H1 (cell line): ENCODE data around the gene DPF1. TPM values are rescaled to one million over a fixed set of nuclear protein-coding genes. Genes with fewer than 3 reads are reported as not detected.

Source experiments
- CTCF ChIA-PET: fragments of 300-600 bp; sonication (Branson Sonifier 250); formaldehyde crosslinking; loops from one replicate; lab custom pipeline; 2021; ENCODE audit not compliant: partially characterized antibody; lab: Charles Lee
- POLR2A ChIA-PET: fragments of 300-600 bp; sonication (Branson Sonifier 250); formaldehyde crosslinking; loops from one replicate; lab custom pipeline; 2021; ENCODE audit warnings: inconsistent platforms; ENCODE audit not compliant: partially characterized antibody; lab: Charles Lee
- DNase-seq, 2 experiments: peaks; one replicate each; pipeline versions ENCODE4 v3.0.0 to v3.0.0-alpha.2; 2010 to 2022; ENCODE audit warnings: low spot score in 2 of 2, low read depth in 1 of 2, mixed read lengths in 1 of 2
- FAIRE-seq: peaks from 2 replicates; lab custom pipeline; 2011; peaks lifted over from hg19 to GRCh38; lab: Jason Lieb, UNC
- H2AFZ ChIP-seq: 2 replicates; pipeline ENCODE4 v1.8.1; 2012; ENCODE audit warnings: low read length, inconsistent platforms
- H2AK5ac ChIP-seq: 2 replicates; pipeline ENCODE4 v1.6.1; 2013; ENCODE audit warnings: low read depth, low read length
- H2BK120ac ChIP-seq: replicated peaks from 2 replicates; pipeline ENCODE3; 2013; ENCODE audit warnings: low read depth, low read length, inconsistent platforms
- H2BK12ac ChIP-seq: 2 replicates; pipeline ENCODE4 v1.6.1; 2013; ENCODE audit warnings: low read depth, low read length
- H2BK15ac ChIP-seq: 2 replicates; pipeline ENCODE4 v1.6.1; 2013; ENCODE audit warnings: low read length
- H2BK20ac ChIP-seq: 2 replicates; pipeline ENCODE4 v1.6.1; 2013; ENCODE audit warnings: low read length
- H2BK5ac ChIP-seq: 2 replicates; pipeline ENCODE4 v1.6.1; 2013; ENCODE audit warnings: low read depth, low read length
- H3K14ac ChIP-seq: 2 replicates; pipeline ENCODE4 v1.6.1; 2013; ENCODE audit warnings: inconsistent platforms; ENCODE audit not compliant: insufficient read length
- H3K18ac ChIP-seq: 2 replicates; pipeline ENCODE4 v1.6.1; 2013; ENCODE audit warnings: low read length; ENCODE audit errors: extremely low read depth
- H3K23ac ChIP-seq: 2 replicates; pipeline ENCODE4 v1.6.1; 2013; ENCODE audit warnings: inconsistent platforms; ENCODE audit not compliant: insufficient read length
- H3K23me2 ChIP-seq: 2 replicates; pipeline ENCODE4 v1.6.1; 2013; ENCODE audit warnings: low read depth, low read length
- H3K27ac ChIP-seq: 2 replicates; pipeline ENCODE4 v1.6.1; 2011; ENCODE audit warnings: low read depth, low read length, inconsistent platforms
- H3K27me3 ChIP-seq, 4 experiments: replicated peaks in 1 of 4; 1 replicate in 1 of 4; 2 replicates in 3 of 4; pipeline versions ENCODE4 v1.6.1 to v1.8.1; 2011 to 2013; ENCODE audit warnings: low read length in 3 of 4, mild to moderate bottlenecking in 3 of 4, inconsistent platforms in 2 of 4, mixed read lengths in 2 of 4, moderate library complexity in 1 of 4; ENCODE audit not compliant: control insufficient read depth in 3 of 4, insufficient read depth in 3 of 4; ENCODE audit errors: extremely low read depth in 1 of 4
- H3K36me3 ChIP-seq, 4 experiments: 2 replicates each; pipeline versions ENCODE4 v1.6.1 to v1.8.1; 2011 to 2013; ENCODE audit warnings: mild to moderate bottlenecking in 4 of 4, low read length in 3 of 4, moderate library complexity in 2 of 4, control low read depth in 1 of 4, inconsistent platforms in 1 of 4; ENCODE audit not compliant: insufficient read depth in 4 of 4, control insufficient read depth in 2 of 4
- H3K4ac ChIP-seq: replicated peaks from 2 replicates; pipeline ENCODE3; 2013; ENCODE audit warnings: low read length, low read depth, mixed read lengths, inconsistent platforms; ENCODE audit not compliant: insufficient read length
- H3K4me1 ChIP-seq, 4 experiments: replicated peaks in 1 of 4; 1 replicate in 1 of 4; 2 replicates in 3 of 4; pipeline versions ENCODE4 v1.6.1 to v1.8.1; 2011 to 2013; ENCODE audit warnings: low read length in 3 of 4, inconsistent platforms in 2 of 4, mixed read lengths in 1 of 4; ENCODE audit not compliant: insufficient read depth in 4 of 4, control insufficient read depth in 3 of 4
- H3K4me2 ChIP-seq, 2 experiments: 2 replicates each; pipeline versions ENCODE4 v1.6.1 to v1.8.1; 2011 to 2013; ENCODE audit warnings: low read depth in 2 of 2, low read length in 2 of 2, control low read depth in 1 of 2, inconsistent platforms in 1 of 2, mild to moderate bottlenecking in 1 of 2; ENCODE audit not compliant: insufficient read depth in 1 of 2
- H3K4me3 ChIP-seq, 4 experiments: fragments of 200-600, 300-600 bp in 1 of 4; sonication (generic), shearing (Covaris generic), sonication (Bioruptor Twin) in 1 of 4; 2 replicates each; pipeline versions ENCODE4 v1.5.1 to v1.8.1; 2011 to 2016; ENCODE audit warnings: low read length in 4 of 4, low read depth in 3 of 4, control low read depth in 2 of 4, inconsistent platforms in 2 of 4, mild to moderate bottlenecking in 2 of 4, mixed read lengths in 1 of 4, moderate library complexity in 1 of 4; ENCODE audit not compliant: insufficient read depth in 2 of 4; ENCODE audit errors: extremely low read depth in 1 of 4
- H3K56ac ChIP-seq: replicated peaks from 2 replicates; pipeline ENCODE3; 2013; ENCODE audit warnings: low read depth, mild to moderate bottlenecking, mixed read lengths, low read length, inconsistent platforms; ENCODE audit not compliant: insufficient read length
- H3K79me1 ChIP-seq: 2 replicates; pipeline ENCODE4 v1.6.1; 2013; ENCODE audit warnings: low read depth, low read length, control low read depth
- H3K79me2 ChIP-seq, 2 experiments: 2 replicates each; pipeline versions ENCODE4 v1.6.1 to v1.8.1; 2012 to 2013; ENCODE audit warnings: low read length in 2 of 2, mild to moderate bottlenecking in 2 of 2, inconsistent platforms in 1 of 2; ENCODE audit not compliant: insufficient read depth in 2 of 2, control insufficient read depth in 1 of 2
- H3K9ac ChIP-seq, 4 experiments: replicated peaks in 1 of 4; 1 replicate in 1 of 4; 2 replicates in 3 of 4; pipeline versions ENCODE4 v1.6.1 to v1.8.1; 2011 to 2013; ENCODE audit warnings: low read depth in 3 of 4, low read length in 3 of 4, control low read depth in 2 of 4, mild to moderate bottlenecking in 2 of 4, moderate library complexity in 2 of 4, inconsistent platforms in 1 of 4; ENCODE audit errors: extremely low read depth in 1 of 4
- H3K9me3 ChIP-seq, 2 experiments: 2 replicates each; pipeline versions ENCODE4 v1.6.1 to v1.8.1; 2012 to 2013; ENCODE audit warnings: mild to moderate bottlenecking in 2 of 2, moderate library complexity in 2 of 2, control low read depth in 1 of 2, inconsistent platforms in 1 of 2, low read depth in 1 of 2, low read length in 1 of 2, mixed read lengths in 1 of 2; ENCODE audit not compliant: insufficient read depth in 2 of 2
- H4K20me1 ChIP-seq, 2 experiments: replicated peaks in 1 of 2; 2 replicates each; pipeline versions ENCODE3 to v1.8.1; 2011 to 2013; ENCODE audit warnings: inconsistent platforms in 2 of 2, low read length in 2 of 2, mild to moderate bottlenecking in 1 of 2; ENCODE audit not compliant: insufficient read depth in 2 of 2, control insufficient read depth in 1 of 2
- H4K5ac ChIP-seq: 2 replicates; pipeline ENCODE4 v1.6.1; 2013; ENCODE audit warnings: low read length, low read depth, mixed read lengths, inconsistent platforms; ENCODE audit not compliant: insufficient read length
- H4K8ac ChIP-seq: 2 replicates; pipeline ENCODE4 v1.8.0; 2013; ENCODE audit warnings: mild to moderate bottlenecking, moderate library complexity, low read length, inconsistent platforms; ENCODE audit not compliant: insufficient read depth; ENCODE audit errors: extremely low read depth
- H4K91ac ChIP-seq: replicated peaks from 2 replicates; pipeline ENCODE3; 2013; ENCODE audit warnings: low read length, mixed read lengths, inconsistent platforms; ENCODE audit not compliant: insufficient read length
- CHD1 ChIP-seq: IDR thresholded peaks from 2 replicates; pipeline ENCODE4 v1.6.1; 2012; ENCODE audit warnings: low read depth, low read length, improper control_type of control experiment
- SRF ChIP-seq: IDR thresholded peaks from 2 replicates; pipeline ENCODE4 v1.6.1; 2011; ENCODE audit warnings: mild to moderate bottlenecking, low read depth, low read length, moderate library complexity
- TEAD4 ChIP-seq: IDR thresholded peaks from 2 replicates; pipeline ENCODE4 v1.6.1; 2012; ENCODE audit warnings: low read depth, low read length, inconsistent platforms, mixed read lengths
- WGBS, 2 experiments: shearing (Covaris generic) in 1 of 2; methylation state at CpG; one replicate each; pipeline versions ENCODE4 v1.1.6 to v1.1.7; 2013 to 2015; ENCODE audit warnings: low lambda C conversion rate in 2 of 2, mixed read lengths in 2 of 2, inconsistent platforms in 1 of 2, low coverage in 1 of 2, missing lambda C conversion rate in 1 of 2; ENCODE audit not compliant: insufficient replicate concordance in 2 of 2, insufficient coverage in 1 of 2, insufficient read length in 1 of 2; ENCODE audit errors: extremely low coverage in 1 of 2, missing lambda C conversion rate in 1 of 2; 5-methylcytosine and 5-hydroxymethylcytosine counted together
- polyA plus RNA-seq, 7 experiments: library from polyadenylated mRNA; depleted of rRNA in 3 of 7; stranded (reverse) in 5 of 7; unstranded in 2 of 7; fragments of >200 nt in 5 of 7; fragments of 200-250 nt in 2 of 7; gene quantifications; 1 replicate in 5 of 7; 2 replicates in 1 of 7; 4 replicates in 1 of 7; pipeline versions ENCODE4 v1.2.1 to v1.2.3, GENCODE V29; 2011 to 2013; ENCODE audit warnings: missing spikeins in 2 of 7, mixed read lengths in 2 of 7
- total RNA-seq: library from RNA; stranded (reverse); fragmentation: NEBNext Ultra II Directional; extraction: Animal tissue kit (Norgen Biotek cat#: 25700); gene quantifications from 2 replicates; pipeline ENCODE4 v1.2.1, GENCODE V29; 2021

Gene DPF1
- total and polyA plus RNA-seq, 2 of the 8 experiments (the other 6 are each of a cell fraction or from before 2014, with no cell fraction given), result 12.9 to 15.6 TPM

DNA sequence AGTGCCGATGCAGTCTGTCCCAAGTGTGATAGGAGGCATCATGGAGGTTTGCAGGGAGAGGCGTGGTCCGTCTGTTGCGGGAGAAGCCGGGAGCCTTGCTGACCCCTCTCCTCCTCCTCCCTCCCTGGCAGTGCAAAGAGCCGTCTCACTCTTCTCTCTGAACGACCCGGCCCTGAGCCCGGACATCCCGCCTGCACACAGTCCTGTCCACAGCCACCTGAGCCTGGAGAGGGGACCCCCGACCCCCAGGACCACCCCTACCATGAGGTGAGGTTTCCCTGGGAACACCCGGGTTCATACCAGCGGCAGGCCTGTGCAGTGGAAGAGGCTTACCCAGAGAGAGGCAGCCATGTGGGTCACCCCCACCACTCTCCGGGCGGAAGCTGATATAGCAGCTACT lies 22.3 kb downstream of the DPF1 start:
- Histone ChIP-seq H2BK5ac (no peak overlapping the region), H3K4me3 (no peak overlapping the region), H3K27ac (no peak overlapping the region), H3K18ac (no peak overlapping the region), H3K36me3 (peaks cover 0 to 10% (median 0%) of the 10 kb centered on the region in 4 experiments; a peak in 3 of 8 replicates), H3K23me2 (no peaks in the 10 kb centered on the region), H3K79me2 (no peaks in the 10 kb centered on the region), H3K14ac (no peak overlapping the region), H2BK20ac (no peak overlapping the region), H3K4me1 (no peaks in the 10 kb centered on the region), H3K9me3 (no peaks in the 10 kb centered on the region), H3K4me2 (no peak overlapping the region), H2AK5ac (no peak overlapping the region), H2BK120ac (no peak overlapping the region), H4K91ac (no peak overlapping the region), H3K9ac (no peak overlapping the region), H3K23ac (no peak overlapping the region), H3K79me1 (no peaks in the 10 kb centered on the region), H3K27me3 (no peaks in the 10 kb centered on the region), H3K56ac (no peak overlapping the region), H4K5ac (no peak overlapping the region), H2BK12ac (no peak overlapping the region), H4K8ac (no peak overlapping the region; the same call in 1 of the 2 replicates), H2AFZ (no peak overlapping the region), H4K20me1 (no peaks in the 10 kb centered on the region), H3K4ac (no peak overlapping the region), H2BK15ac (no peak overlapping the region)
- DNase-seq (no peak), FAIRE-seq (no peak)
- POLR2A ChIA-PET, result interaction anchor here (0.6 to 1.1 kb wide), 2 partner anchors 27 to 62 kb away, joined by 4 to 5 read pairs; no protein-coding TSS in a partner anchor
- TF ChIP-seq SRF (no peak), TEAD4 (no peak), CHD1 (no peak)
- 89% methylated on average over 12 of the region's 15 CpGs; no CpG with 5 or more reads in 1 of the 2 experiments for WGBS, 2 experiments
- CTCF ChIA-PET, result interaction anchor here (1.1 to 1.3 kb wide), 3 partner anchors 32 to 303 kb away, joined by 3 to 5 read pairs (median 3); no protein-coding TSS in a partner anchor
